ENCODE results near the gene CCDC97.

- TF ChIP-seq CTCF (conservative IDR thresholded peaks at IDR 0.05; ENCODE audit: low read length) (no peak), EZH2phosphoT487 (IDR thresholded peaks at IDR 0.05; ENCODE audit: borderline replicate concordance) (no peak)
Observed at GRCh38 chr19:41311613-41312012, 1.6 kb downstream of the CCDC97 start.

Measured in Loucy (cell line).